Liver (tissue), 9 donors: Measurements from ENCODE around the gene PPIP5K1. TPM values are rescaled to one million over a fixed set of nuclear protein-coding genes. Genes with fewer than 3 reads are reported as not detected.
A peak's percentile ranks its signal among the peaks of the same experiment; 100 is the strongest.

ENCODE experiments used
- DNase-seq: peaks from one replicate; pipeline ENCODE4 v3.0.0-alpha.2; 2017; ENCODE audit warnings: low spot score
- H3K27ac ChIP-seq, 2 donors: one replicate each; pipeline ENCODE4 v1.7.0; 2013; ENCODE audit warnings: inconsistent platforms in 2 of 2, low read length in 2 of 2, control low read depth in 1 of 2, low read depth in 1 of 2, mild to moderate bottlenecking in 1 of 2
- H3K27me3 ChIP-seq, 4 donors: one replicate each; pipeline versions ENCODE4 v1.6.1 to v1.7.0; 2013; ENCODE audit warnings: low read length in 3 of 4, inconsistent platforms in 1 of 4, mild to moderate bottlenecking in 1 of 4, moderate library complexity in 1 of 4; ENCODE audit not compliant: control insufficient read depth in 4 of 4, insufficient read depth in 4 of 4
- H3K36me3 ChIP-seq, 4 donors: one replicate each; pipeline versions ENCODE4 v1.6.1 to v1.7.0; 2013; ENCODE audit warnings: low read length in 3 of 4, mild to moderate bottlenecking in 3 of 4, low read depth in 1 of 4, moderate library complexity in 1 of 4; ENCODE audit not compliant: control insufficient read depth in 4 of 4, insufficient read depth in 3 of 4
- H3K4me1 ChIP-seq, 4 donors: one replicate each; pipeline versions ENCODE4 v1.6.1 to v1.7.0; 2013; ENCODE audit warnings: low read length in 3 of 4, mild to moderate bottlenecking in 3 of 4, moderate library complexity in 1 of 4; ENCODE audit not compliant: control insufficient read depth in 4 of 4, insufficient read depth in 4 of 4
- H3K4me3 ChIP-seq, 3 donors: one replicate each; pipeline versions ENCODE4 v1.6.1 to v1.7.0; 2013; ENCODE audit warnings: low read length in 3 of 3, control low read depth in 1 of 3, low read depth in 1 of 3, mild to moderate bottlenecking in 1 of 3
- H3K9ac ChIP-seq, 2 donors: one replicate each; pipeline ENCODE4 v1.7.0; 2013; ENCODE audit warnings: low read length in 2 of 2, mild to moderate bottlenecking in 2 of 2, moderate library complexity in 2 of 2, control low read depth in 1 of 2, low read depth in 1 of 2
- H3K9me3 ChIP-seq, 4 donors: one replicate each; pipeline versions ENCODE4 v1.6.1 to v1.7.0; 2013; ENCODE audit warnings: low read length in 3 of 4; ENCODE audit not compliant: control insufficient read depth in 4 of 4
- CTCF ChIP-seq: fragments of 150-350 bp; IDR thresholded peaks from 2 replicates; pipeline ENCODE4 v1.5.1; 2017; ENCODE audit warnings: improper control_type of control experiment, low read depth, low read length; ENCODE audit not compliant: missing input control
- EGR1 ChIP-seq, 2 donors: IDR thresholded peaks; 2 replicates each; pipeline ENCODE4 v1.6.1; 2016 to 2018; ENCODE audit warnings: antibody characterized with exemption in 2 of 2, low read depth in 2 of 2
- FOXA1 ChIP-seq: IDR thresholded peaks from 2 replicates; pipeline ENCODE4 v1.6.1; 2016; ENCODE audit warnings: antibody characterized with exemption
- FOXA2 ChIP-seq: IDR thresholded peaks from 2 replicates; pipeline ENCODE4 v1.6.1; 2016; ENCODE audit warnings: antibody characterized with exemption
- GABPA ChIP-seq, 2 donors: IDR thresholded peaks in 1 of 2; conservative IDR thresholded peaks in 1 of 2; 2 replicates each; pipeline ENCODE4 v1.6.1; 2016; ENCODE audit warnings: antibody characterized with exemption in 2 of 2, mild to moderate bottlenecking in 1 of 2, moderate library complexity in 1 of 2
- HNF4A ChIP-seq, 2 donors: conservative IDR thresholded peaks; 2 replicates each; pipeline ENCODE4 v1.6.1; 2016; ENCODE audit warnings: antibody characterized with exemption in 2 of 2, mild to moderate bottlenecking in 2 of 2
- HNF4G ChIP-seq: IDR thresholded peaks from 2 replicates; pipeline ENCODE4 v1.6.1; 2016; ENCODE audit warnings: antibody characterized with exemption
- JUND ChIP-seq, 2 donors: IDR thresholded peaks; 2 replicates each; pipeline ENCODE4 v1.6.1; 2016; ENCODE audit warnings: antibody characterized with exemption in 2 of 2
- MAX ChIP-seq: IDR thresholded peaks from 2 replicates; pipeline ENCODE4 v1.6.1; 2016; ENCODE audit warnings: antibody characterized with exemption
- NR2F2 ChIP-seq: IDR thresholded peaks from 2 replicates; pipeline ENCODE4 v1.6.1; 2016; ENCODE audit warnings: antibody characterized with exemption
- RAD21 ChIP-seq, 2 donors: IDR thresholded peaks; 2 replicates each; pipeline ENCODE4 v1.6.1; 2016; ENCODE audit warnings: antibody characterized with exemption in 2 of 2, mild to moderate bottlenecking in 2 of 2
- REST ChIP-seq: IDR thresholded peaks from 2 replicates; pipeline ENCODE4 v1.6.1; 2016; ENCODE audit warnings: antibody characterized with exemption, mild to moderate bottlenecking
- RXRA ChIP-seq, 2 donors: IDR thresholded peaks; 2 replicates each; pipeline ENCODE4 v1.6.1; 2017 to 2018; ENCODE audit warnings: antibody characterized with exemption in 2 of 2, mild to moderate bottlenecking in 1 of 2
- TAF1 ChIP-seq: conservative IDR thresholded peaks from 2 replicates; pipeline ENCODE4 v1.6.1; 2016; ENCODE audit warnings: antibody characterized with exemption, mild to moderate bottlenecking
- YY1 ChIP-seq: IDR thresholded peaks from 2 replicates; pipeline ENCODE4 v1.6.1; 2016; ENCODE audit warnings: antibody characterized with exemption, mild to moderate bottlenecking
- WGBS: extraction: QIAGEN DNeasy Blood & Tissue Kit; methylation state at CpG from one replicate; pipeline ENCODE4 v1.1.7; 2013; 5-methylcytosine and 5-hydroxymethylcytosine counted together
- polyA plus RNA-seq, 2 donors: library from polyadenylated mRNA; stranded (reverse) in 1 of 2; unstranded in 1 of 2; fragments of 200-250 nt in 1 of 2; fragments of >200 nt in 1 of 2; fragmentation: Nextera tagmentation in 1 of 2; extraction: Ambion mirVana in 1 of 2; gene quantifications; one replicate each; pipeline versions ENCODE4 v1.2.1 to v1.2.3, GENCODE V29; 2013 to 2015
- total RNA-seq, 2 donors: library from RNA; depleted of rRNA; stranded (reverse); fragments of >200 nt; gene quantifications; one replicate each; pipeline ENCODE4 v1.2.3, GENCODE V29; 2014
- TF ChIP-seq, protein P1 (sequence below): IDR thresholded peaks from 2 replicates; pipeline ENCODE4 v1.6.1; 2016; ENCODE audit warnings: antibody characterized with exemption
- TF ChIP-seq, protein P2 (sequence below): IDR thresholded peaks from 2 replicates; pipeline ENCODE4 v1.6.1; 2016; ENCODE audit warnings: antibody characterized with exemption
- donor health status: healthy.
- donor health status: healthy.
- donor health status: healthy.
- donor health status: healthy.
- donor health status: healthy.

PPIP5K1 gene
- total and polyA plus RNA-seq, 4 donors: 2.5 to 18.2 (median 8.7) TPM

- no peak overlapping the region for H3K27ac ChIP-seq
- TF ChIP-seq MAX (no peak), EGR1 (IDR thresholded peaks at IDR 0.05; ENCODE audit: low read depth in 2 of 2) (no peak)
- TF ChIP-seq, protein P1, sequence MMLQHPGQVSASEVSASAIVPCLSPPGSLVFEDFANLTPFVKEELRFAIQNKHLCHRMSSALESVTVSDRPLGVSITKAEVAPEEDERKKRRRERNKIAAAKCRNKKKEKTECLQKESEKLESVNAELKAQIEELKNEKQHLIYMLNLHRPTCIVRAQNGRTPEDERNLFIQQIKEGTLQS: peak; percentile 63
- no peaks in the 10 kb centered on the region for H3K9me3 ChIP-seq
- DNase-seq: no peak
- no peaks in the 10 kb centered on the region for H3K4me1 ChIP-seq
- H3K9ac ChIP-seq: no peak overlapping the region
- no peaks in the 10 kb centered on the region for H3K27me3 ChIP-seq
- no peak overlapping the region for H3K4me3 ChIP-seq
- no peaks in the 10 kb centered on the region for H3K36me3 ChIP-seq
Measured at GRCh38 chr15:43541785-43542184, 48.2 kb downstream of the PPIP5K1 start.

DNA sequence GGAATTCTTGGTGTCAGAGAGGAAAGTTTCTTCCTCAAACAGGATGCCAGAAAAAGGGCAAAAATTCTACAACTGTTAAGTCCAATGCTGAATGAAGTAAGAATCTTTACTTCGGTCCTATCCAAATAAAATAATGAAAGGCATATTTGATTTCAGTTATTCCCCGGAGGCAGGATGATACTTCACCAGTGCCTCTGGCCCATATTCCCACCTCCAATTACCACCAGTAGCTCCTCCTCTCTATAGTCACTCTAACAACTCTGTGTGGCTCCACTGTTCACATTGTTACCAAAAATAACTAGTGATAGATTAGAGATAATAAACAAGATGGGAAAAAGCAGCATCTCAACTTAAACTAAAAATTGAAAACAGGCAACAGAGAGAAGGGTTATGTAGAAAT is 51.9 kb downstream of the PPIP5K1 start:
- 90% methylated on average over 2 of the region's 2 CpGs for WGBS
- H3K4me3 ChIP-seq: no peak overlapping the region
- TF ChIP-seq CTCF (no peak), GABPA (IDR thresholded peaks at IDR 0.05 in 1 of 2, conservative IDR thresholded peaks at IDR 0.05 in 1 of 2) (no peak), HNF4A (conservative IDR thresholded peaks at IDR 0.05) (no peak), RAD21 (IDR thresholded peaks at IDR 0.05) (no peak), RXRA (IDR thresholded peaks at IDR 0.05) (no peak), YY1 (no peak), TAF1 (no peak), NR2F2 (no peak), REST (no peak)

DNA sequence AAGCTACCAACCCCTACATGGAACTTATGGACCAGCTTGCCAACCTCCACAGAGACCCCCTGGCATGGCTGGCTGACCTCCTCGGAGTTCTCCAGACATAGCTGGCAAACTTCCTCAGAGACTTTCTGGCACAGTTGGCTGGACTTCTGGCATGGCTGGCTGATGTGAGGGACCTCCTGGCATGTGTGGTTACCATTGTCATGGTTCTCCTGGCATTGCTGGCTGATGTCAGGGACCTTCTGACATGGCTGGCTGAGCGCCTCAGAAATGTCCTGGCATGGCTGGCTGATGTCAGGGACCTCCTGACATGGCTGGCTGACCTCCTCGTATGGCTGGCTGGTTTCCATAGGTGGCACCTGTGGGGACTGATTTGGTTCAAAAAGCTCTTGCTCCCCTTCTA is 55.1 kb downstream of the PPIP5K1 start:
- Histone ChIP-seq H3K4me3 (no peak overlapping the region), H3K27ac (no peak overlapping the region), H3K27me3 (no peaks in the 10 kb centered on the region), H3K36me3 (no peaks in the 10 kb centered on the region), H3K9ac (no peak overlapping the region), H3K9me3 (no peaks in the 10 kb centered on the region), H3K4me1 (no peaks in the 10 kb centered on the region)
- WGBS: 90% methylated on average over 3 of the region's 3 CpGs
- no peak for DNase-seq
- TF ChIP-seq EGR1 (IDR thresholded peaks at IDR 0.05; ENCODE audit: low read depth in 2 of 2): no peak
- no peak for TF ChIP-seq YY1
- TF ChIP-seq, protein P1: no peak
- no peak for TF ChIP-seq FOXA1
- no peak for TF ChIP-seq GABPA (IDR thresholded peaks at IDR 0.05 in 1 of 2, conservative IDR thresholded peaks at IDR 0.05 in 1 of 2)
- TF ChIP-seq MAX: no peak
- no peak for TF ChIP-seq JUND (IDR thresholded peaks at IDR 0.05)
- TF ChIP-seq RAD21 (IDR thresholded peaks at IDR 0.05): no peak
- TF ChIP-seq FOXA2: no peak
- TF ChIP-seq TAF1: no peak
- TF ChIP-seq NR2F2: no peak
- TF ChIP-seq, protein P2, sequence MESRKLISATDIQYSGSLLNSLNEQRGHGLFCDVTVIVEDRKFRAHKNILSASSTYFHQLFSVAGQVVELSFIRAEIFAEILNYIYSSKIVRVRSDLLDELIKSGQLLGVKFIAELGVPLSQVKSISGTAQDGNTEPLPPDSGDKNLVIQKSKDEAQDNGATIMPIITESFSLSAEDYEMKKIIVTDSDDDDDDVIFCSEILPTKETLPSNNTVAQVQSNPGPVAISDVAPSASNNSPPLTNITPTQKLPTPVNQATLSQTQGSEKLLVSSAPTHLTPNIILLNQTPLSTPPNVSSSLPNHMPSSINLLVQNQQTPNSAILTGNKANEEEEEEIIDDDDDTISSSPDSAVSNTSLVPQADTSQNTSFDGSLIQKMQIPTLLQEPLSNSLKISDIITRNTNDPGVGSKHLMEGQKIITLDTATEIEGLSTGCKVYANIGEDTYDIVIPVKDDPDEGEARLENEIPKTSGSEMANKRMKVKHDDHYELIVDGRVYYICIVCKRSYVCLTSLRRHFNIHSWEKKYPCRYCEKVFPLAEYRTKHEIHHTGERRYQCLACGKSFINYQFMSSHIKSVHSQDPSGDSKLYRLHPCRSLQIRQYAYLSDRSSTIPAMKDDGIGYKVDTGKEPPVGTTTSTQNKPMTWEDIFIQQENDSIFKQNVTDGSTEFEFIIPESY: no peak
- no peak for TF ChIP-seq HNF4G
- TF ChIP-seq CTCF: no peak

More for the DNA sequence above, 51.9 kb downstream of the PPIP5K1 start:
- Histone ChIP-seq H3K4me1 (no peaks in the 10 kb centered on the region), H3K27ac (no peak overlapping the region), H3K9ac (no peak overlapping the region), H3K9me3 (no peaks in the 10 kb centered on the region), H3K27me3 (no peaks in the 10 kb centered on the region), H3K36me3 (no peaks in the 10 kb centered on the region)
- DNase-seq: no peak
